Measurements from ENCODE around the gene ERC1.
"Not testable (repeated sequence)": the region's sequence is repeated elsewhere in the genome, so short reads cannot be mapped to it uniquely, and the experiment has no call there.

ERC1 gene

DNA sequence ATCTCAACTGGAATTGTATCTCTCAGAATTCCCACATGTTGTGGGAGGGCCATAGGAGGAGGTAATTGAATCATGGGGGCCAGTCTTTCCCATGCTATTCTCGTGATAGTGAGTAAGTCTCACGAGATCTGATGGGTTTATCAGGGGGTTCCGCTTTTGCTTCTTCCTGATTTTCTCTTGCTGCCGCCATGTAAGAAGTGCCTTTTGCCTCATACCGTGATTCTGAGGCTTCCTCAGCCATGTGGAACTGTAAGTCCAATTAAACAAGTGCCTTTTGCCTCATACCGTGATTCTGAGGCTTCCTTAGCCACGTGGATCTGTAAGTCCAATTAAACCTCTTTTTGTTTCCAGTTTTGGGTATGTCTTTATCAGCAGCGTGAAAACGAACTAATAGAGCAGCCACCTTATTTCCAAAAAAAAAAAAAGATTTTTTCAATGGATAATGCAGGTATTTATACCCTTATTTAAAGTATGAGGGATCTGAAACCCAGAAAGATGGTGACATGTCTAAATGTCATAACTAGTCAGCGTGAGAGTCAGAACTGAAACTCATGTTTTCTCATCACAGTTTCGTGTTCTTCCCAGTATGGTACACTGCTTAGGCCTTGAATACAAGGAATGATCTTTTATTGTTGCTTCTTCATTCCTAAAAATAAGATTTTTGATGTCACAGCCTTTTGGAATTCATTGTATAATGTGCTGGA lies 89.6 kb downstream of the ERC1 start:
- H3K27me3 ChIP-seq (ENCODE audit: low read depth): no peaks in the 10 kb centered on the region
- DNase-seq (ENCODE audit: low spot score in 2 of 2): no peak
- H3K9me3 ChIP-seq: no peaks in the 10 kb centered on the region; the same call in 1 of the 2 replicates
- peaks cover 5% of the 10 kb centered on the region for H3K4me1 ChIP-seq
- in situ Hi-C loops (cut with MboI; ENCODE audit: low sequenced_read_pairs): no loop called here
- H3K4me3 ChIP-seq: no peak overlapping the region
- H3K36me3 ChIP-seq (replicated peaks): no peaks in the 10 kb centered on the region

DNA sequence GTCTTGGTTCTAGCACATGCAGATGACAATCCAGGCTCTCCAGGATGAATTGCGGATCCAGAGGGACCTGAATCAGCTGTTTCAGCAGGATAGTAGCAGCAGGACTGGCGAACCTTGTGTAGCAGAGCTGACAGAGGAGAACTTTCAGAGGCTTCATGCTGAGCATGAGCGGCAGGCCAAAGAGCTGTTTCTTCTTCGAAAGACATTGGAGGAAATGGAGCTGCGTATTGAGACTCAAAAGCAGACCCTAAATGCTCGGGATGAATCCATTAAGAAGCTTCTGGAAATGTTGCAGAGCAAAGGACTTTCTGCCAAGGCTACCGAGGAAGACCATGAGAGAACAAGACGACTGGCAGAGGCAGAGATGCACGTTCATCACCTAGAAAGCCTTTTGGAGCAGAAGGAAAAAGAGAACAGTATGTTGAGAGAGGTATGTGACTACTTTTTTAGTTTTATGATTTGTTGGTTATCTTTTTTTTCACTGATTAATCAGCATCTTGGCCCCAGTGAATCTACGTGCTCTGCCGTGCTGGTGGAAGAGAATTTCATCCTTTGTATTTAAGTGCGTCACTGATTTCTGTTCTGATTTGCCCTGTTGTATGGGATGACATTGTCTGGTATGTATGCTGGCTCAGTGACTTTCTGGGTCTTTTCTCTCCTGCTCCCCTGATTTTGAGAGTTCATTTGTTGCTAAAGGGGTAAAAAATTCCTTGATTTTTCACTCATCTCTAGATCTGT lies 92.3 kb downstream of the ERC1 start:
- H3K4me3 ChIP-seq: no peak overlapping the region
- no peaks in the 10 kb centered on the region for H3K27me3 ChIP-seq (ENCODE audit: low read depth)
- H3K4me1 ChIP-seq: peaks cover 5% of the 10 kb centered on the region
- H3K9me3 ChIP-seq: no peaks in the 10 kb centered on the region; the same call in 1 of the 2 replicates
- in situ Hi-C loops (cut with MboI; ENCODE audit: low sequenced_read_pairs): no loop called here
- DNase-seq (ENCODE audit: low spot score in 2 of 2): no peak
- H3K36me3 ChIP-seq (replicated peaks): no peaks in the 10 kb centered on the region

DNA sequence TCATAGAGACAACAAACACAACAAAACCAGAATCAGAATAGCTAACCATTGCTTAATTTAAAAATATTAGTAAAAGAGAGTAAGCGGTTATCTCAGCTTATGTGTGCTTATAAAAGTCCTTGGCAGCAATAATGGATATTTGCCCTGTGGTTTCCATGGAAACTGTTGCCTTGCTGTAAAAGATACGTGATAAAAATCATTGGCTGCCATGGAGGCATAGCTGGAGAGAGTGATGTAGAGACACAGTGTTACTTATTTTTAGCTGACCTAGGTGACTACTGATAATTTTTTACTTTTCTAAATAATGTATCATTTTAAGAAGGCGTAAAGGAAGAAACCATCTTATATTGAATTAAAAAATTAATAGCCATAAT lies 92.9 kb downstream of the ERC1 start:
- in situ Hi-C loops (cut with MboI; ENCODE audit: low sequenced_read_pairs): no loop called here

DNA sequence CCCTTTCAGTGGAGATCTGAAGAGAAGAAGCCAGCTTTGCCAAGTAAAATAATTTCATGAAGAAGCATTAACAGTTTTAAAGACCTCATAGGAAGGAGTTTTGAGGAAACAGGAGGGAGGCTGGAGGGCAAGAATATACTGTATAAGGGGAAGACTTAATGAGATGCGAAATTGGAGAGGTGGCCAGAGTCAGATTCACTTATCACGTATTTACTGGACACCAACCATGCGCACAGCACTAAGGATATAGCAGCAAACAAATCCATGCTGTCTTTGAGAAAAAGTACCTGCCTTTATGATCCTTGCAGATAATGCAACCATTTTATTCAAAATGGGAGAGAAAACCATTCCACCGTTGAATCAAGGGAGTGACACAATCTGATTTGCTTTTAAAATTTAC lies 100.3 kb downstream of the ERC1 start:
- in situ Hi-C loops (cut with MboI; ENCODE audit: low sequenced_read_pairs): loop anchor here (10.0 kb wide), 1 partner anchor 527 kb away; no protein-coding TSS in a partner anchor
- H3K4me1 ChIP-seq: peaks cover 2% of the 10 kb centered on the region; the same call in 1 of the 2 replicates
- H3K4me3 ChIP-seq: no peak overlapping the region
- H3K9me3 ChIP-seq: no peaks in the 10 kb centered on the region
- DNase-seq (ENCODE audit: low spot score in 2 of 2): no peak
- H3K36me3 ChIP-seq (replicated peaks): no peaks in the 10 kb centered on the region
- H3K27me3 ChIP-seq (ENCODE audit: low read depth): no peaks in the 10 kb centered on the region

More for the DNA sequence above, 92.9 kb downstream of the ERC1 start:
- Histone ChIP-seq H3K36me3 (replicated peaks) (no peaks in the 10 kb centered on the region), H3K27me3 (ENCODE audit: low read depth) (no peaks in the 10 kb centered on the region), H3K4me3 (no peak overlapping the region), H3K4me1 (peaks cover 5% of the 10 kb centered on the region), H3K9me3 (no peaks in the 10 kb centered on the region; the same call in 1 of the 2 replicates)
- DNase-seq (ENCODE audit: low spot score in 2 of 2): peak; percentile 38 to 65

- Histone ChIP-seq H3K27me3 (ENCODE audit: low read depth) (no peaks in the 10 kb centered on the region), H3K36me3 (replicated peaks) (no peaks in the 10 kb centered on the region), H3K4me3 (no peak overlapping the region), H3K4me1 (peaks cover 11% of the 10 kb centered on the region), H3K9me3 (no peaks in the 10 kb centered on the region)
- in situ Hi-C loops (cut with MboI; ENCODE audit: low sequenced_read_pairs): loop anchor here (10.0 kb wide), 1 partner anchor 528 kb away; no protein-coding TSS in a partner anchor
- peak; percentile 68 to 80 for DNase-seq (ENCODE audit: low spot score in 2 of 2)
Observed at GRCh38 chr12:1093166-1093751, 102.2 kb downstream of the ERC1 start.

DNA sequence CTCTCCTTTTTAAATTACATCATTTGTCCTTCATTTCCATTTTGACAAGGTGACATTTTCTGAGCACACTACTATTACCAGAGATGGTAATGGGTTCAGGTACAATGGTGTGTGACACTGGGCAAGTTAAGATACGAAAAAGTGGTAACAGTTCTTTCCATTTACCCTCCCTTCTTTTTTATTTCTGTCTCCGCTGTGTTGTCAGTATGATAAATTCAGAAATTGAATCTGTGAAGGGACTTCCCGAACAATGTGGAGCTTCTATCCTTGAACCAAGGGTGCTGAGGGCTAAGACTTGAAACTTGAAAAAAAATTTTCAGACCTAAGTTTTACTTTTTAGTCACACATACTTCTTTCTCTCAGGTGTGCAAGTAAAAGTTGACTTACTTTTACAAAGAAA lies 103.7 kb downstream of the ERC1 start:
- Histone ChIP-seq H3K4me3 (no peak overlapping the region), H3K27me3 (ENCODE audit: low read depth) (no peaks in the 10 kb centered on the region), H3K36me3 (replicated peaks) (no peaks in the 10 kb centered on the region), H3K9me3 (no peaks in the 10 kb centered on the region), H3K4me1 (peaks cover 18% of the 10 kb centered on the region)
- DNase-seq (ENCODE audit: low spot score in 2 of 2): no peak
- in situ Hi-C loops (cut with MboI; ENCODE audit: low sequenced_read_pairs): loop anchor here (10.0 kb wide), 1 partner anchor 530 kb away; no protein-coding TSS in a partner anchor

- no peak for DNase-seq (ENCODE audit: low spot score in 2 of 2)
- Histone ChIP-seq H3K4me1 (peaks cover 37% of the 10 kb centered on the region), H3K36me3 (replicated peaks) (no peaks in the 10 kb centered on the region), H3K4me3 (no peak overlapping the region), H3K9me3 (no peaks in the 10 kb centered on the region), H3K27me3 (ENCODE audit: low read depth) (no peaks in the 10 kb centered on the region)
- in situ Hi-C loops (cut with MboI; ENCODE audit: low sequenced_read_pairs): loop anchor here (10.0 kb wide), 1 partner anchor 534 kb away; no protein-coding TSS in a partner anchor
Observed at GRCh38 chr12:1099158-1099557, 108.1 kb downstream of the ERC1 start.

- H3K4me1 ChIP-seq: peaks cover 37% of the 10 kb centered on the region
- H3K27me3 ChIP-seq (ENCODE audit: low read depth); H3K9me3 ChIP-seq; H3K4me3 ChIP-seq; H3K36me3 ChIP-seq (replicated peaks); DNase-seq (ENCODE audit: low spot score in 2 of 2): not testable (repeated sequence)
- in situ Hi-C loops (cut with MboI; ENCODE audit: low sequenced_read_pairs): loop anchor here (10.0 kb wide), 1 partner anchor 535 kb away; no protein-coding TSS in a partner anchor
Observed at GRCh38 chr12:1099618-1100017, 108.6 kb downstream of the ERC1 start.

DNA sequence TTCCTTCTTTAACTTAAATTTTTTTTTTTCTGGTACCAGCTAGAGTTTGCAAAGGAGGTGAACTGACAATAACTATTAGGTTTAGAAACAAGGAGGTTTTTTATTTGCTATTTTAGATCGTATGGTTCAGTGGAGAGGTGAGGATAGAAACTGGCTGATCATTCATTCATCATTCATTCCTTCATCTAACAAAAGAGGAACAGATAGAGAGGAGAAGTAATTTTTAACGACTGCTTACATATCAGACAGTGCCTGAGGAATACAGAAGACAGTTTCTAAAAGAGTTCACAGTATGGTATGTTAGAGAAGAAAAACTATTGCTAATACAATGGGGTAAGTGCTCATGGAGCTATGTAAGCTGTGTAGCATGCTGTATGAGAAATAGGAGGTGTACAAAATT lies 111.1 kb downstream of the ERC1 start:
- DNase-seq (ENCODE audit: low spot score in 2 of 2): no peak
- in situ Hi-C loops (cut with MboI; ENCODE audit: low sequenced_read_pairs): no loop called here

DNA sequence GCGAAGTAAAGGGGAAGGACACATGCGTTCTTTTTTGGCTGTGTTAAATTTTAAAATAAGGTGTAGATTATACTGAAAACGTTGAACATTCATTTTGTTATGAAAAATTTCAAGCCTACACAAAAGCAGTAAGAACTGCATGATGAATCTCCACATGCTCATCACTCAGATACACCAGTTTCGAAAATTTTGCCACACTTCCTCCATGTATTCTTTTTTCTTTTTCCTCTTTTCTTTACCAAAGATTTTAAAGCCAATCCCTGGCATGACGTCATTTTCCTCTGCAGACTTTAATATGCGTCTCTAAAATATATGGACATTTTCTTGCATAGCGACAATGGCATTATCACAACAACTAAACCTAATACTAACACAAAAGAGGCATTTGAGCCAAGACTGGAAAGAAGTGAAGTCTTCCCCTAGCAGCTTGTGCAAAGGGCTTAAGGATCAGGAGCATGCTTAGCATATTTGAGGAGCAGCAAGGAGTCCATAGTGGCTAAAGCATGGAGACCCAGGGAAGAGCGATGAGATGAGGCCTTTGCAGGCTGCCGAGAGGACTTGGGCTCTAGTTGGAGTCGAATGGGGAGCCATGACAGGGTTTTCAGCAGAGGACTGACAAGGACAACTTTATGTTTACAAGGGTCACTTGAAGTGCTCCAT lies 111.9 kb downstream of the ERC1 start:
- Histone ChIP-seq H3K36me3 (replicated peaks) (no peaks in the 10 kb centered on the region; the same call in 1 of the 2 replicates), H3K4me1 (peaks cover 31% of the 10 kb centered on the region), H3K27me3 (ENCODE audit: low read depth) (no peaks in the 10 kb centered on the region), H3K4me3 (no peak overlapping the region), H3K9me3 (no peaks in the 10 kb centered on the region)
- peak; percentile 53 to 72 for DNase-seq (ENCODE audit: low spot score in 2 of 2)
- in situ Hi-C loops (cut with MboI; ENCODE audit: low sequenced_read_pairs): no loop called here

More for the DNA sequence above, 111.1 kb downstream of the ERC1 start:
- H3K9me3 ChIP-seq: no peaks in the 10 kb centered on the region
- H3K4me3 ChIP-seq: no peak overlapping the region
- peaks cover 35% of the 10 kb centered on the region for H3K4me1 ChIP-seq
- no peaks in the 10 kb centered on the region; the same call in 1 of the 2 replicates for H3K36me3 ChIP-seq (replicated peaks)
- no peaks in the 10 kb centered on the region for H3K27me3 ChIP-seq (ENCODE audit: low read depth)

DNA sequence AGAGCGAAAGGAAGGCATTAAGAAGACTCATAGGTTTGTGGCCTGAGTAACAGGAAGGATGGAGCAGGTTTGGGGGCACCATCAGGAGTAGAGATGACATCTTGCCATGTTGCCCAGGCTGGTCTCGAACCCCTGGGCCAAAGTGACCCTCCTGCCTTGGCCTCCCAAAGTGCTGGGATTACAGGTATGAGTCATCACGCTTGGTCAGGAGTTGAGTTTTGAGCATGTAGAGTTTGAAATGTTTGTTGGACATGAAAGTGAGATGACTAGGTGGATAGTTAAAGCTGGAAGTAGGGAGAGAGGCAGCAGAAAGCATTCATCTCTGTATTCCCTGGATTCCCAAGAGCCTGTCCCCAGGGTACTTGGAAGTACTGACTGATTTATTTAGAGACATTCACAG lies 112.6 kb downstream of the ERC1 start:
- in situ Hi-C loops (cut with MboI; ENCODE audit: low sequenced_read_pairs): no loop called here
- Histone ChIP-seq H3K4me1 (peaks cover 28% of the 10 kb centered on the region), H3K4me3 (no peak overlapping the region), H3K27me3 (ENCODE audit: low read depth) (no peaks in the 10 kb centered on the region), H3K9me3 (no peaks in the 10 kb centered on the region), H3K36me3 (replicated peaks) (no peaks in the 10 kb centered on the region; the same call in 1 of the 2 replicates)
- DNase-seq (ENCODE audit: low spot score in 2 of 2): no peak

GRCh38 chr12:1104088-1104800 lies 113.2 kb downstream of the ERC1 start:
- no peaks in the 10 kb centered on the region for H3K9me3 ChIP-seq
- in situ Hi-C loops (cut with MboI; ENCODE audit: low sequenced_read_pairs): no loop called here
- H3K27me3 ChIP-seq (ENCODE audit: low read depth): no peaks in the 10 kb centered on the region
- H3K4me3 ChIP-seq: no peak overlapping the region
- H3K4me1 ChIP-seq: peaks cover 25% of the 10 kb centered on the region
- H3K36me3 ChIP-seq (replicated peaks): no peaks in the 10 kb centered on the region; the same call in 1 of the 2 replicates
- DNase-seq (ENCODE audit: low spot score in 2 of 2): no peak

DNA sequence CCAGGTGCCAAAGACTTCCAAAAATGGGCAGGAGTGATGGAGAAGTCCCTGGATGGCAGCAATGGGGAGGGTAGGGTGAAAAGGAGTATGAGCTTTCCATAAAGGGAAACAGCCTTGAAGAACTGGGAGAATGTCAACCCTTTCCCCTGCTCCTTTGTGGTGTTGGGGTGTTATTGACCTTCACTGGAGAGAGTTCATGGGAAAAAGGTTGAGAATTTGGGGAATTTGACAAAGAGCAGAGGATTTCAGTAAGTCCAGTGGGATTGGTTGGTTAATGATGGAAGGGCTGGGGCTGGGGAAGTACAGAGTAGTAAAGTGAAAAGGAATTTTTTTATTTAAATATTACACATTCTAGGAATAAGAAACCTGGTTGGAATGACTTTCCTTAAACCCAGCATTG lies 116.6 kb downstream of the ERC1 start:
- peaks cover 10% of the 10 kb centered on the region for H3K4me1 ChIP-seq
- no peak overlapping the region for H3K4me3 ChIP-seq
- H3K9me3 ChIP-seq: no peaks in the 10 kb centered on the region
- H3K36me3 ChIP-seq (replicated peaks): peaks cover 5% of the 10 kb centered on the region
- in situ Hi-C loops (cut with MboI; ENCODE audit: low sequenced_read_pairs): no loop called here
- H3K27me3 ChIP-seq (ENCODE audit: low read depth): no peaks in the 10 kb centered on the region
- DNase-seq (ENCODE audit: low spot score in 2 of 2): no peak

Data from HAP-1 (cell line).